22Rv1 (cell line): ENCODE data around the gene OR51E1.

ENCODE experiments used
- H3K27ac ChIP-seq: fragments of 450-650 bp; 2 replicates; pipeline ENCODE4 v1.5.1; 2017
- ZFX ChIP-seq: fragments of 450-650 bp; IDR thresholded peaks from 2 replicates; pipeline ENCODE4 v1.6.1; 2017; ENCODE audit warnings: antibody characterized with exemption, borderline replicate concordance
- TF ChIP-seq, protein P1 (sequence below): fragments of 450-650 bp; IDR thresholded peaks from 2 replicates; pipeline ENCODE4 v1.5.1; 2017; ENCODE audit warnings: mild to moderate bottlenecking

Gene OR51E1, protein sequence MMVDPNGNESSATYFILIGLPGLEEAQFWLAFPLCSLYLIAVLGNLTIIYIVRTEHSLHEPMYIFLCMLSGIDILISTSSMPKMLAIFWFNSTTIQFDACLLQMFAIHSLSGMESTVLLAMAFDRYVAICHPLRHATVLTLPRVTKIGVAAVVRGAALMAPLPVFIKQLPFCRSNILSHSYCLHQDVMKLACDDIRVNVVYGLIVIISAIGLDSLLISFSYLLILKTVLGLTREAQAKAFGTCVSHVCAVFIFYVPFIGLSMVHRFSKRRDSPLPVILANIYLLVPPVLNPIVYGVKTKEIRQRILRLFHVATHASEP

DNA sequence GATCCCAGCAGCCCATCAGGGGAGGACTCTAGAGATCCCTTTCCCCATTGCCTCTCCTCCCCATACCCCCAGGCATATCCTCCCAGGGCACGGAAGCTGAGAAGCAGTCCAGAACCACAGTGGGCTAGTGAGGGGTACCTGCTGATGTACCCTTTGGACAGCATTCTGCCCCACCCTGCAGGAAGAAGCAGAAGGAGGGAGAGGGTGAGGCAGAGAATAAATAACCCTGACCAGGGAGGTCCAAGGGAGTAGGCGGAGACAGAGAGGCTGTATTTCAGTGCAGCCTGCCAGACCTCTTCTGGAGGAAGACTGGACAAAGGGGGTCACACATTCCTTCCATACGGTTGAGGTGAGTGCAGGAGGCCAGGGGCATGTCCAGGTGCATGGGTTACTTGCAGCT is at the start of gene OR51E1:
TSS of gene OR51E1 (plus strand) at position 301 of the 400 bp plus-strand sequence. CDS start 8,545 bp downstream, outside the sequence.
- no peak within 1 kb of the TSS for H3K27ac ChIP-seq
- TF ChIP-seq, protein P1, sequence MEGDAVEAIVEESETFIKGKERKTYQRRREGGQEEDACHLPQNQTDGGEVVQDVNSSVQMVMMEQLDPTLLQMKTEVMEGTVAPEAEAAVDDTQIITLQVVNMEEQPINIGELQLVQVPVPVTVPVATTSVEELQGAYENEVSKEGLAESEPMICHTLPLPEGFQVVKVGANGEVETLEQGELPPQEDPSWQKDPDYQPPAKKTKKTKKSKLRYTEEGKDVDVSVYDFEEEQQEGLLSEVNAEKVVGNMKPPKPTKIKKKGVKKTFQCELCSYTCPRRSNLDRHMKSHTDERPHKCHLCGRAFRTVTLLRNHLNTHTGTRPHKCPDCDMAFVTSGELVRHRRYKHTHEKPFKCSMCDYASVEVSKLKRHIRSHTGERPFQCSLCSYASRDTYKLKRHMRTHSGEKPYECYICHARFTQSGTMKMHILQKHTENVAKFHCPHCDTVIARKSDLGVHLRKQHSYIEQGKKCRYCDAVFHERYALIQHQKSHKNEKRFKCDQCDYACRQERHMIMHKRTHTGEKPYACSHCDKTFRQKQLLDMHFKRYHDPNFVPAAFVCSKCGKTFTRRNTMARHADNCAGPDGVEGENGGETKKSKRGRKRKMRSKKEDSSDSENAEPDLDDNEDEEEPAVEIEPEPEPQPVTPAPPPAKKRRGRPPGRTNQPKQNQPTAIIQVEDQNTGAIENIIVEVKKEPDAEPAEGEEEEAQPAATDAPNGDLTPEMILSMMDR, result no peak
- no peak for TF ChIP-seq ZFX

DNA sequence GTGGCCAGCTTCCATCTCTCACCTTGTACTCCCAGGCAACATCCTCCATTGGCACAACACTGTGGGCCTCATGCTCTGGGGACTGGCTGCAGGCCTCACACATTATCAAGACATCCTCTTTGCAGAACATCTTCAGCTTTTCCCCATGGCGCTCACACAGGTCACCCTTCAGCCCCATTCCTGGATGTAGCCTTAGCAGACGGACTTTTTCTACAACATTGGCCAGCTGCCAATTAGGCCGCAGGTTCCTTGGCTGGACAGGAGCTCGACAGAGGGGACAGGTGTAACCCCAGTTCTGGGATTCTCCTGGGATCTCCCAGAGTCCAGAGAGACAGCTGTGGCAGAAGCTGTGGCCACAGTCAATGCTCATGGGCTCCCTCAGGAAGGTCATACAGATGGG is 38.7 kb upstream of the OR51E1 start:
- no peak overlapping the region for H3K27ac ChIP-seq
- TF ChIP-seq, protein P1, result no peak
- TF ChIP-seq ZFX, result no peak

DNA sequence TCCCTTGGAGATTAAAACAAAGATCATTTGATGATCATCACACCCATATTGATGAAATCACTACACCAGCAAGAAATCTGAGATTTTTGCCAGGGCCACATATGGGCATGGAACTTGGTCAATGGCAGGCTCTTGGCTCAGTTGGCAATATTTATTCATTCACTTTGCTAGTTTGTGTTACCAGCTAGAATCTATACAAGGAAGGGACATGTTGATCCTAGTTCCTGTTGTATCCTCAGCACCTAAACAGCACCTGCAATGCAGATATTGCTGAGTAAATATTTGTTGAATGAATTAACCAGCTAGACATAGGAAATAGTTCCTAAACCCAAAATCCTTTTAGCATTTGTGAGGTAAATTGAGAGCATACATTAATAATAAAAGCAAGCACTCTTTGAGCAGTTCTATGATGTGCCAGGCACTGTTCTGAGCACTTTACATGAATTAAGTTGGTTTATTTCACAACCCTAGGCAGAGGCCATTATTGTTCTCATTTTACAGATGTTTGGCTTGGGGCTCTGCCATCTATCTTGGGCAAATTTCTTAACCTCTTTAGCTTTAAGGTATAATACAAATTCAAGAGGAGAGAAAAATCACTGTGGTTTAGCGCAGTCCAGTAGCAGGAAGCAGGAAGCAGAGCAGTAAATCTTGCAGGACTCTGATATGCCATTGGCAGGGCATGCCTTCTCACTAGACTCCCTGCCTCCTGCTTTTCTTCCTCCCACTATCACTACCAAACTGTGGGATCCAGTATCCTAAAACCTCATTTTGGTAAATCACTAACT is 37.4 kb upstream of the OR51E1 start:
- peak overlapping the region; percentile 80 for H3K27ac ChIP-seq
- TF ChIP-seq, protein P1, result no peak
- TF ChIP-seq ZFX, result no peak

DNA sequence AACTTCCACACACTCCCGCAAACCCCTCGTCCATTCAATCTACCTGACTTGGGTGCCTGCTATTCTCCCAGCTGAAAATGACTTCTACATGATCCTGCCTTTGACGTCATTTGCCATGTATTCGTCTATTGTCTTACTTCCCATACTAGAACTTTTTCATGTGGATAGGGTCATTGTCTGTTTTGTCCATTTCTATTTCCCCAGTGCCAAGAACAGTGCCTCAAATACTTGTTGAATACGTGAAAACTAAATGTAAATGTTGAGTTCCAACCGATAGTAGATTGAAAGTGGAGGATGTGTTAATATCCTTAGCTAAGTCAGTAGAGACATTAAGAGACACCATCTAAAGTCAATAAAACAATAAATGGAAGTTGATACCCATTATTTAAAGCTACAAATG is 36.7 kb upstream of the OR51E1 start:
- H3K27ac ChIP-seq, result peak overlapping the region; percentile 80
- TF ChIP-seq, protein P1, result no peak
- no peak for TF ChIP-seq ZFX

DNA sequence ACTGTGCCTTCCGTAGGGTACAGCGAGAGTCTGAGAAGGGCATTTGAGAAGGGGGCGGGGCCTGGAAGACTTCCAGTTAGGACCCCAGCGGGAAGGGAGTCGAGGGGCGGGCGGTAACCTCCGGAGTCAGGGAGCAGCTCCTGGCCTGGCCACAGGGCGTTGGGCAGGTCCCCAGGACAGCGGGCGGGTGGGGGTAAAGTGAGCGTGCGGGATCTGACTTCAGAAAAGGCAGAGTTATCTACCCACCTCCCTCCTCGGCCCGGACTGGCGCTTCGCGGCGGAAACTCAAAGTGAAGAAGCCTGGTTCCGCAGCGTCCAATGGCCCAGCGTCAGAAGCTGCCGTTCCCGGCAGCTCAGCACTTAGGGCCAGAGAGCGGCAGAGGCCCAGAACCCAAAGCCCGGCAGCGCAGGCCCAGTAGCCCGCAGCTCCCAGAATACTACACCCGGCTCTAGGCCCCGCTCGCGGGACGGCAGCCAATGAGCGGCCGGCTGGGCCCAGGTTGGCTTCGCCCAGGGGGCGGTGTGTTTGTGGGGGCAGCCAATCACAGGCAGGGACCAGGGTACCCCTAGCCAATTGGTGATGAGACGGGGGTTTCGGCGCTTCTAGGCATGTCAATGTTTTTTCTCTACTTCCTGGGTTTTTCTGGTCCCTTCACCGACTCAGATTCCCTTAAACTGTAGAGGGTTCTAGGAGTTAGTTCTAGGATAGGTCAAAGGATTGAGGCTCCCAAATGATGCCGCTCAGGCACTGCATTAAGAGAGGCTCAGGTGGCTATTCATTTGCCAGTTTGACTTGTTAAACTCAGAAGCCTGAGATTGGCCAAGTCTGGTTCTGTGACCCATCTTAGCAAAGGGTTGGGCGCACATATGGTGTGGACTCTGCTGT is 35.8 kb upstream of the OR51E1 start, which contains the start of gene TRIM68:
TSS of gene TRIM68 (minus strand) at position 451 of the 886 bp plus-strand sequence. CDS start 2,727 bp downstream, outside the sequence.
- peak within 1 kb of the TSS; percentile 80 for H3K27ac ChIP-seq
- TF ChIP-seq ZFX, result no peak
- TF ChIP-seq, protein P1, result no peak

DNA sequence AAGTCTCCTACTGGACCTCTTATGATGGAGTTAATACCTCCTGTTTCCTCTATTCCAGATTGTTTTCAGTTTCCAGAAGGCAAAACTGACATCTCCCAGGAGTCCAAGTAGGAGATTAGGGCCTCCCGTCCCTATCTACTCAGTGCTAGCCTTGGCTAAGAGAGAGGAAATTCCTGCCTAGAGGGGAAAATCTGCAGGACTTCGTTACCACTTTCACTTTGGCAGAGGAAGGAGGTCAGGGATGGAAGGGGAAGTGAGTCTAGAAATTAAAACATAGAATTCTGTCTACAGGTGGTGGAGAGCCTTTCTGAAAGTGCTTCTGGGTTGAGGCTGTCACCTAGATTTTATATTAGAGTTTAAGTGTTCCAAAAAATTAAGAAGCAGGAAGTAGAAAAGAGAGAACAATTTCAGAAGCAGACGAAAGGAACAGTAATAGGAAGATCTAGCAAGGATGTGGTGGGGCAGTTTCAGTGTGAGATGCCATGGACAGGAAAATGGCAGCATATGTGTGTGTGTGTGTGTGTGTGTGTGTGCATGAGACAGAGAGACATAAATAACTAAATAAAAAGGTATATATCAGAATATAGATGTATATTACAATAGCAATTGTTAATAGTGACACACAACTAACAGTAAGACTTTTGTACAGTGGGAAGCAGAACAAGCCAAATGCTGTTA is 33.4 kb upstream of the OR51E1 start:
- no peak for TF ChIP-seq ZFX
- TF ChIP-seq, protein P1, result no peak
- H3K27ac ChIP-seq, result no peak overlapping the region
